Measurements from ENCODE around the gene GPR78.

The GPR78 gene

DNA sequence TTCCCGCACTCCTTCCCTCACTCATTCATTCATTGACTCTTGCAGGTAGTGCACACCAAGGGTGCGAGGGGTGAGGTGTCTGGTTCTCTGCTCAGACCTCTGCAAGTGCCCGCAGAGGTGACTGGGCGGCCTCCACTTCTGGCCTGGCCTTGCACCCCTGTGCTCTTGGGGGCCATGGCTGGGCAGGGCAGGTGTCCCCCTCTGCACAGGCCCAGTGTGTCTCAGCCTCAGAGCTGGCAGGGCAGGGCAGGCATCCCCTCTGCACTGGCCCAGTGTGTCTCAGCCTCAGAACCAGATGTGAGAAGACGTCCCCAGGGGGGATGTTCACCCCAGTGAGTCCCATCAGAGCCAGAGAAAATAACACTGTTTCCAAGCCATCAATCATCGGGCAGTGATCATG, 29.2 kb downstream of the GPR78 start (continued):
- TF ChIP-seq, protein P1, sequence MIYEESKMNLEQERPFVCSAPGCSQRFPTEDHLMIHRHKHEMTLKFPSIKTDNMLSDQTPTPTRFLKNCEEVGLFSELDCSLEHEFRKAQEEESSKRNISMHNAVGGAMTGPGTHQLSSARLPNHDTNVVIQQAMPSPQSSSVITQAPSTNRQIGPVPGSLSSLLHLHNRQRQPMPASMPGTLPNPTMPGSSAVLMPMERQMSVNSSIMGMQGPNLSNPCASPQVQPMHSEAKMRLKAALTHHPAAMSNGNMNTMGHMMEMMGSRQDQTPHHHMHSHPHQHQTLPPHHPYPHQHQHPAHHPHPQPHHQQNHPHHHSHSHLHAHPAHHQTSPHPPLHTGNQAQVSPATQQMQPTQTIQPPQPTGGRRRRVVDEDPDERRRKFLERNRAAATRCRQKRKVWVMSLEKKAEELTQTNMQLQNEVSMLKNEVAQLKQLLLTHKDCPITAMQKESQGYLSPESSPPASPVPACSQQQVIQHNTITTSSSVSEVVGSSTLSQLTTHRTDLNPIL (CRISPR knock-in tag; IDR thresholded peaks at IDR 0.05; ENCODE audit: low read depth) = no peak
- TF ChIP-seq ZC3H10 (CRISPR knock-in tag; IDR thresholded peaks at IDR 0.05) = no peak
- no peak for TF ChIP-seq CSDC2 (CRISPR knock-in tag; IDR thresholded peaks at IDR 0.05)
- no peak for TF ChIP-seq TOX (CRISPR knock-in tag; IDR thresholded peaks at IDR 0.05; ENCODE audit: borderline replicate concordance)
- TF ChIP-seq ISL1 (CRISPR knock-in tag; IDR thresholded peaks at IDR 0.05) = no peak
- TF ChIP-seq ZFP30 (CRISPR knock-in tag; IDR thresholded peaks at IDR 0.05) = no peak
- TF ChIP-seq ZNF8 (CRISPR knock-in tag; IDR thresholded peaks at IDR 0.05) = no peak
- no peak for TF ChIP-seq ARNTL (CRISPR knock-in tag; IDR thresholded peaks at IDR 0.05; ENCODE audit: borderline replicate concordance, low read depth)

DNA sequence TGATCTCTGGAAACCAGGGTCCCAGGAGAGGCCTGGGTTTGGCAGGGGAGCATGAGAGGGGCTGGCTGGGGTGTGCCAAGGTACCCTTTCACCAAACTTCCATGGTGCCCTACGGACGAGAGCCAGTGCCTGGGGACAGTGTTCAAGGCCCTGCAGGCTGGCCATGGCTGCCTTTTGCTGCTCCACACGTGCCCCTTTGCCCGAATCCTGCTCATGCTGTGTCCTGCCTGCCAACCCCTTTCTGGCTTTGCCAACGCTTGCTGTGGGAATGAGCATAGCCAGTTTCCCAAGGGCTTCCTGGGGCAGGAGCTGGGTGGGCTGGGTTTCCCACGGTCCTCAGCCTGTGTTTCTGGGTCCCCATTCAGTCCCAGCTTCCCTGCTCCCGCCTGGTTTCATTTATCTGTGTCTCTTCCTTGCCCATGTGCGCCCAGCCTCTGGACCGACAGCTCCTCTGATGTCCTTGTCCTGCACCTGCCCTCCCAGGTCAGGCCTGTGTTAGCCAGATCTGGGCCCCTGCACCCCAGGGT, 29.7 kb downstream of the GPR78 start:
- TF ChIP-seq, protein P2, sequence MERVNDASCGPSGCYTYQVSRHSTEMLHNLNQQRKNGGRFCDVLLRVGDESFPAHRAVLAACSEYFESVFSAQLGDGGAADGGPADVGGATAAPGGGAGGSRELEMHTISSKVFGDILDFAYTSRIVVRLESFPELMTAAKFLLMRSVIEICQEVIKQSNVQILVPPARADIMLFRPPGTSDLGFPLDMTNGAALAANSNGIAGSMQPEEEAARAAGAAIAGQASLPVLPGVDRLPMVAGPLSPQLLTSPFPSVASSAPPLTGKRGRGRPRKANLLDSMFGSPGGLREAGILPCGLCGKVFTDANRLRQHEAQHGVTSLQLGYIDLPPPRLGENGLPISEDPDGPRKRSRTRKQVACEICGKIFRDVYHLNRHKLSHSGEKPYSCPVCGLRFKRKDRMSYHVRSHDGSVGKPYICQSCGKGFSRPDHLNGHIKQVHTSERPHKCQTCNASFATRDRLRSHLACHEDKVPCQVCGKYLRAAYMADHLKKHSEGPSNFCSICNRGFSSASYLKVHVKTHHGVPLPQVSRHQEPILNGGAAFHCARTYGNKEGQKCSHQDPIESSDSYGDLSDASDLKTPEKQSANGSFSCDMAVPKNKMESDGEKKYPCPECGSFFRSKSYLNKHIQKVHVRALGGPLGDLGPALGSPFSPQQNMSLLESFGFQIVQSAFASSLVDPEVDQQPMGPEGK (CRISPR knock-in tag; IDR thresholded peaks at IDR 0.05; ENCODE audit: borderline replicate concordance) = no peak
- TF ChIP-seq ZNF565 (CRISPR knock-in tag; conservative IDR thresholded peaks at IDR 0.05; ENCODE audit: low read depth) (no peak), ISL1 (CRISPR knock-in tag; IDR thresholded peaks at IDR 0.05) (no peak), CSDC2 (CRISPR knock-in tag; IDR thresholded peaks at IDR 0.05) (no peak), RARB (CRISPR knock-in tag; IDR thresholded peaks at IDR 0.05) (no peak), SNAI2 (CRISPR knock-in tag; IDR thresholded peaks at IDR 0.05) (no peak), GLIS3 (CRISPR knock-in tag; IDR thresholded peaks at IDR 0.05) (no peak), ZC3H10 (CRISPR knock-in tag; IDR thresholded peaks at IDR 0.05) (no peak), TOX (CRISPR knock-in tag; IDR thresholded peaks at IDR 0.05; ENCODE audit: borderline replicate concordance) (no peak), BACH2 (CRISPR knock-in tag; IDR thresholded peaks at IDR 0.05; ENCODE audit: borderline replicate concordance) (no peak), OSR1 (CRISPR knock-in tag; IDR thresholded peaks at IDR 0.05) (no peak), ARNTL (CRISPR knock-in tag; IDR thresholded peaks at IDR 0.05; ENCODE audit: borderline replicate concordance, low read depth) (no peak)
- TF ChIP-seq, protein P3, sequence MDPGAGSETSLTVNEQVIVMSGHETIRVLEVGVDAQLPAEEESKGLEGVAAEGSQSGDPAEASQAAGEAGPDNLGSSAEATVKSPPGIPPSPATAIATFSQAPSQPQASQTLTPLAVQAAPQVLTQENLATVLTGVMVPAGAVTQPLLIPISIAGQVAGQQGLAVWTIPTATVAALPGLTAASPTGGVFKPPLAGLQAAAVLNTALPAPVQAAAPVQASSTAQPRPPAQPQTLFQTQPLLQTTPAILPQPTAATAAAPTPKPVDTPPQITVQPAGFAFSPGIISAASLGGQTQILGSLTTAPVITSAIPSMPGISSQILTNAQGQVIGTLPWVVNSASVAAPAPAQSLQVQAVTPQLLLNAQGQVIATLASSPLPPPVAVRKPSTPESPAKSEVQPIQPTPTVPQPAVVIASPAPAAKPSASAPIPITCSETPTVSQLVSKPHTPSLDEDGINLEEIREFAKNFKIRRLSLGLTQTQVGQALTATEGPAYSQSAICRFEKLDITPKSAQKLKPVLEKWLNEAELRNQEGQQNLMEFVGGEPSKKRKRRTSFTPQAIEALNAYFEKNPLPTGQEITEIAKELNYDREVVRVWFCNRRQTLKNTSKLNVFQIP (CRISPR knock-in tag; IDR thresholded peaks at IDR 0.05; ENCODE audit: borderline replicate concordance, low read depth) = no peak
- TF ChIP-seq, protein P1 (CRISPR knock-in tag; IDR thresholded peaks at IDR 0.05; ENCODE audit: low read depth) = no peak
- TF ChIP-seq, protein P4, sequence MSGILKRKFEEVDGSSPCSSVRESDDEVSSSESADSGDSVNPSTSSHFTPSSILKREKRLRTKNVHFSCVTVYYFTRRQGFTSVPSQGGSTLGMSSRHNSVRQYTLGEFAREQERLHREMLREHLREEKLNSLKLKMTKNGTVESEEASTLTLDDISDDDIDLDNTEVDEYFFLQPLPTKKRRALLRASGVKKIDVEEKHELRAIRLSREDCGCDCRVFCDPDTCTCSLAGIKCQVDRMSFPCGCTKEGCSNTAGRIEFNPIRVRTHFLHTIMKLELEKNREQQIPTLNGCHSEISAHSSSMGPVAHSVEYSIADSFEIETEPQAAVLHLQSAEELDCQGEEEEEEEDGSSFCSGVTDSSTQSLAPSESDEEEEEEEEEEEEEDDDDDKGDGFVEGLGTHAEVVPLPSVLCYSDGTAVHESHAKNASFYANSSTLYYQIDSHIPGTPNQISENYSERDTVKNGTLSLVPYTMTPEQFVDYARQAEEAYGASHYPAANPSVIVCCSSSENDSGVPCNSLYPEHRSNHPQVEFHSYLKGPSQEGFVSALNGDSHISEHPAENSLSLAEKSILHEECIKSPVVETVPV (CRISPR knock-in tag; IDR thresholded peaks at IDR 0.05) = no peak
- ATAC-seq = no peak; the same call in 2 of the 3 replicates

DNA sequence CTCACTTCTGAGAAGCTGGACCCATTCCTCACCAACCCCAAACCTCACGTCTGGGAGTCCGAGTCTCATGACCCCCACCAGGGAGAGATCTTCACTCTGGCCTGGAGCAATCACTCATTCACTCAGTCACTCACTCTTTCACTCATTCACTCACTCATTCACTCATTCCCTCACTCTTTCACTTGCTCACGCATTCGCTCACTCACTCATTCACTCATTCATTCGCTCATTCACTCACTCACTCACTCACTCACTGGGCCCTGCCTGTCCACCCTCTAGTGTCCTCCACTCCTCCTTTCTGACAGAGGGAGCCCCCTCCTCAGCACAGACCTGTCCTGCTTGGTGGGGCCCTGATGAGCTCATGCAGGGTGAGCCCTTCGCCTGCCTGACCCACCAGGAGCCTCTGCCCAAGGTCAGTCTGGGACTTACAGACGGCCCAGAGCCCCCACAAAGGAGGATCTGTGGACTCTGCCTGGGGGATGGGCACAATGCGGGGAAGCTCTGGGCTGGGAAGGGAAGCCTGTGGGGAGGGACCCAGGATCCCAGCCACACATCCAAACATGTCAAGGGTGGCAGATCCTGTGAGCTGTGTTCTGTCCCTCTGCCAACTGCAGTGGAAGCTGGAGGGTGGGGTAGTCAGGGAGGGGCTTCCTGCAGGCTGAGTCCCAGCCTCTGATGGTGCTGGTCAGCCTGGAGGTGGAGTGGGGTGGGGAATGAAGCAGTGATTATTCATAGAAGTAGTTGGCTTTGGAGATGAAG, 30.8 kb downstream of the GPR78 start:
- TF ChIP-seq CSDC2 (CRISPR knock-in tag; IDR thresholded peaks at IDR 0.05) = no peak
- TF ChIP-seq, protein P1 (CRISPR knock-in tag; IDR thresholded peaks at IDR 0.05; ENCODE audit: low read depth) = no peak
- no peak for TF ChIP-seq TCF4 (CRISPR knock-in tag; IDR thresholded peaks at IDR 0.05; ENCODE audit: borderline replicate concordance)
- no peak for TF ChIP-seq ZFP30 (CRISPR knock-in tag; IDR thresholded peaks at IDR 0.05)
- no peak for TF ChIP-seq TOX (CRISPR knock-in tag; IDR thresholded peaks at IDR 0.05; ENCODE audit: borderline replicate concordance)
- ATAC-seq = no peak
